Neutrophil (primary cell): ENCODE data around the gene NEAT1.

Source experiments
- H3K27ac ChIP-seq: fragments of 200-600 bp; sonication (generic); 2 replicates; pipeline ENCODE4 v1.5.1; 2016; ENCODE audit warnings: mild to moderate bottlenecking, moderate library complexity
- H3K27me3 ChIP-seq: fragments of 200-600 bp; sonication (generic); 2 replicates; pipeline ENCODE4 v1.6.0; 2016; ENCODE audit warnings: mild to moderate bottlenecking
- H3K36me3 ChIP-seq: fragments of 200-600 bp; sonication (generic); 2 replicates; pipeline ENCODE4 v1.5.1; 2017
- H3K4me1 ChIP-seq, 2 experiments: fragments of 200-600 bp in 1 of 2; sonication (generic) in 1 of 2; 1 replicate in 1 of 2; 2 replicates in 1 of 2; pipeline versions ENCODE4 v1.5.1 to v1.6.1; 2013 to 2016; ENCODE audit warnings: low read depth in 1 of 2, low read length in 1 of 2, mild to moderate bottlenecking in 1 of 2, moderate library complexity in 1 of 2; ENCODE audit not compliant: control insufficient read depth in 1 of 2, insufficient read depth in 1 of 2
- H3K4me3 ChIP-seq, 2 experiments: fragments of 200-600 bp in 1 of 2; sonication (generic) in 1 of 2; 1 replicate in 1 of 2; 2 replicates in 1 of 2; pipeline ENCODE4 v1.5.1; 2013 to 2016; ENCODE audit warnings: low read depth in 1 of 2, low read length in 1 of 2, mild to moderate bottlenecking in 1 of 2, moderate library complexity in 1 of 2
- H3K9me3 ChIP-seq: fragments of 200-600 bp; sonication (generic); 2 replicates; pipeline ENCODE4 v1.5.1; 2016
- TF ChIP-seq, protein P1 (sequence below): fragments of 200-600 bp; sonication (generic); IDR thresholded peaks from 2 replicates; pipeline ENCODE4 v1.5.1; 2016; ENCODE audit warnings: antibody characterized with exemption

The NEAT1 gene

DNA sequence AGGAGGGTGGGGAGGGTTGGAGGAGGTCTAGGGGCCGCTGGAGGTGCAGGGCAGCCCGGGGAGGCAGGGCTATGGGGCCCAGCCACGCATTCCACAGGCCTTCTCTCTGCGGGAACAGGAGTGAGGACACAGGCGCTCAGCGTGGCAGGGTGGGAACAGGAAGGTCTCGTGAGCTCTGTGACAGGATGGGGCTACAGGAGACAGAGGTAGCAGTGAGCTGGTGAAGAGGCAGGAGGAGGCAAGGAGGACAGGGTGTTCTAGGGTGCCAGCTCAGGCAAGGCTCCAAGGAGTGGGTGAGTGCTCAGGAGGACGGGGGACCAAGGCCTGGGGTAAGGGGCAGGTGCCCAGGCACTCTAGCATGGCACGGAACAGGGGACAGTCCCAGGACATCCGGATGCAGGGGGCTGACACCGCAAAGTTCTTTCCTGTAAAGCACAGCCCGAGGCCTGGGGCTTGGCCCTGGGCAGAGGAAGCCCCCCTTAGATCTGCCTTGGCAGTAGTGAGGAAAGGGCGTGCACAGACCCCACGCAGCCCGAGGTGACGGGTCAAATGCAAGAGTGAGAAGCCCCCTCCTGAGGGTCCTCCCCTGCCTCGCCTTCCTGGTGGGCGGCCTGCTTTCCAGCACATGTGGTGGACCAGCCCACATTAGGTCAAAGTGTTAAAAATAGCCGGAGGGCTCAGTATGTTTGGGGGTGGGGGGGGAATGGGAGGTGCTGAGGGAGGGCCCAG lies 4.7 kb upstream of the NEAT1 start:
- H3K4me1 ChIP-seq: peaks cover 38 to 63% of the 10 kb centered on the region in 2 experiments
- no peaks in the 10 kb centered on the region for H3K27me3 ChIP-seq
- H3K27ac ChIP-seq: peak overlapping the region; percentile 97
- TF ChIP-seq, protein P1, sequence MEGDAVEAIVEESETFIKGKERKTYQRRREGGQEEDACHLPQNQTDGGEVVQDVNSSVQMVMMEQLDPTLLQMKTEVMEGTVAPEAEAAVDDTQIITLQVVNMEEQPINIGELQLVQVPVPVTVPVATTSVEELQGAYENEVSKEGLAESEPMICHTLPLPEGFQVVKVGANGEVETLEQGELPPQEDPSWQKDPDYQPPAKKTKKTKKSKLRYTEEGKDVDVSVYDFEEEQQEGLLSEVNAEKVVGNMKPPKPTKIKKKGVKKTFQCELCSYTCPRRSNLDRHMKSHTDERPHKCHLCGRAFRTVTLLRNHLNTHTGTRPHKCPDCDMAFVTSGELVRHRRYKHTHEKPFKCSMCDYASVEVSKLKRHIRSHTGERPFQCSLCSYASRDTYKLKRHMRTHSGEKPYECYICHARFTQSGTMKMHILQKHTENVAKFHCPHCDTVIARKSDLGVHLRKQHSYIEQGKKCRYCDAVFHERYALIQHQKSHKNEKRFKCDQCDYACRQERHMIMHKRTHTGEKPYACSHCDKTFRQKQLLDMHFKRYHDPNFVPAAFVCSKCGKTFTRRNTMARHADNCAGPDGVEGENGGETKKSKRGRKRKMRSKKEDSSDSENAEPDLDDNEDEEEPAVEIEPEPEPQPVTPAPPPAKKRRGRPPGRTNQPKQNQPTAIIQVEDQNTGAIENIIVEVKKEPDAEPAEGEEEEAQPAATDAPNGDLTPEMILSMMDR: no peak
- H3K4me3 ChIP-seq: peak overlapping the region; percentile 93 to 95
- H3K36me3 ChIP-seq: peaks cover 16% of the 10 kb centered on the region
- H3K9me3 ChIP-seq: no peaks in the 10 kb centered on the region

DNA sequence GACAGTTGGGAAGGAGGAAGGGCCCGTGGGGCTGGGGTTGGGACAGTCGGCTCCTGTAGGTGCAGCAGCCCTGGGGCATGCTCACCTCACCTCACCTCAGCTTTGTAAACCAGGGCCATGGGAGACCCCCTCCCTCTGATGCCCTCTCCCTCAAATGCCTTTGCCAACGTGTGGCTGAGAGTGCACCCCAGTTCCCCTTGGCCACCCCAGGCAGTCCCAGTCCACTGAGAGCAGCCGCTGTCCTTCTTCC lies 4.2 kb upstream of the NEAT1 start:
- Histone ChIP-seq H3K27ac (peak overlapping the region; percentile 97), H3K4me3 (peak overlapping the region; percentile 93 to 95), H3K4me1 (peaks cover 38 to 63% of the 10 kb centered on the region in 2 experiments), H3K27me3 (no peaks in the 10 kb centered on the region), H3K36me3 (peaks cover 11% of the 10 kb centered on the region), H3K9me3 (no peaks in the 10 kb centered on the region)
- TF ChIP-seq, protein P1: no peak

DNA sequence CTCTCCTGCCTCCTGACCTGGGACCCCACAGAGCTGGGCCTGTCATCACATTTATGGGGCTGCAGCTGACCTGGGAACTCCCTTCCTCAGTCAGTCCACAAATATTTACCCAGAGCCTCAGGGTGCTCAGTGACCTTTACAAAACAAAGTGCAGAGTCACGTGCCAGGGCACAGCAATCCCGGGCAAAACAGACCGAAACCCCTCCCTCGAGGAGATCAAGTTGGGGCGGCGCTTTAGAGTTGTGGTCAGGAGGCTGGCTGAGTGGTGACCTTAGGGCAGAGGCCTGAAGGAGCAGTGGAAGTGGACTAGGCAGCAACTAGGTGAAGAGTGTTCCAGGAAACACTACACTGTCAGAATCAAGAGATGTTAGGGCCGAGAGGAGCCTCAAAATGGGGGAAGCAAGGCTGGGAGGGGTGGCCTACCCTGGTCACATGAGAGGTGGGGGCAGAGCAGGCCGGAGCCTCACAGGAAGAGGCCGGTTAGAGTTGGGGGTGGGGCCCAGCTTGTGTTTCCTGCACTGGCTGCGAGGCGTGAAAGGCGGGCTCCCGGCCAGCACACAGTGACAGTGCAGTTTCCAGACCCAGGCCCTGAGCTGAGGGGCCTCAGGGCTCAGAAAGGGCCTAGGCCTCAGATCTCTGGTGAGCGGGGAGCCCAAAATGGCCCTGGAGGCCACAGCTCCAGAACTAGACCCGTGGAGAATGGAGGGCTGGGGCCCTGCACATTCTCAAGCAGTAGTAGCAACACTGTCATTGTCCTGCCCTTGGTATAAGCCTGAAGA lies 3.7 kb upstream of the NEAT1 start:
- Histone ChIP-seq H3K36me3 (peaks cover 11% of the 10 kb centered on the region), H3K4me1 (peaks cover 38 to 63% of the 10 kb centered on the region in 2 experiments), H3K27me3 (no peaks in the 10 kb centered on the region), H3K9me3 (no peaks in the 10 kb centered on the region), H3K27ac (peak overlapping the region; percentile 97), H3K4me3 (peak overlapping the region; percentile 93 to 95)
- TF ChIP-seq, protein P1: peak; percentile 36

DNA sequence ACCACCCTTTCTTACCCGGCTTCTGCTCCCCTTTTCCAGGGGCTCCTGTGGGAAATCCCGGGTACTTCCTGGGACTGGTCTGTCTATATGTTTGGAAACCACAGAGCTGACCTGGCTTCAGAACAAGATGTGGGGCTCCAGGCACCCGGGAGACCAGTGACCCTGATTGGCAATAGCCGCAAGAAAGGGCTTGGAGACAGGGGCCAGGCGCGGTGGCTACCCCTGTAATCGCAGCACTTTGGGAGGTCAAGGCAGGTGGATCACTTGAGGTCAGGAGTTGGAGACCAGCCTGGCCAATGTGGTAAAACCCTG lies 3.2 kb upstream of the NEAT1 start:
- peaks cover 38 to 63% of the 10 kb centered on the region in 2 experiments for H3K4me1 ChIP-seq
- TF ChIP-seq, protein P1: no peak

DNA sequence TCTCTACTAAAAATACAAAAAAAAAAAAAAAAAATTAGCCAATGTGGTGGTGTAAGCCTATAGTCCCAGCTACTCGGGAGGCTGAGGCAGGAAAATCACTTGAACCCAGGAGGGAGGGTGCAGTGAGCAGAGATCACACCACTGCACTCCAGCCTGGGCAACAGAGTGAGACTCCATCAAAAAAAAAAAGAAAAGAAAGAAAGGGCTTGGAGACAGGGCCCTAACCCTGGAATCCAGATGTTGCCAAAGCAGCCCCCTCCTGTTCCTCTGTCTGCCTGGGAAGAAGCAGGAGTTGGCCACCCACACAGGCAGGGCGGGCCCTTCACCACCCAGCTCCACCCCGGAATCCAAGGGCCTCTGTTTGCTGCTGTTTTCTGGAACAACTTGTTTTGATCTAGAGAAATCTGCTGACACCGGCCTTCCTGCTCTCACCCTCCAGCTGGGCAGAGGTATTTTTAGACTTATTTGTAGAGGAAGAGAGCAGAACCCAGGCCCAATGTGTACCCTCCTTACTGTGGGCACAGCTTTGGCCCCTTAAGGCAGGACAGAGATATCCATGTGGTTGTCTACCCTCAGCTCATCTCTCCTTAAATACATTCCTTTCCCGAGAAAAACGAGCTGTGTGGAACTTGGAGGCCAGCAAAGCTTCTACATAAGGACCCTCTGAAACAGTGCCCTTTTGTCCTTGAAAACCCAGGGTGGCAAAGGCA lies 2.7 kb upstream of the NEAT1 start:
- Histone ChIP-seq H3K36me3 (peaks cover 13% of the 10 kb centered on the region), H3K27me3 (no peaks in the 10 kb centered on the region), H3K4me3 (peak overlapping the region; percentile 93 to 95), H3K4me1 (peaks cover 38 to 63% of the 10 kb centered on the region in 2 experiments), H3K9me3 (no peaks in the 10 kb centered on the region), H3K27ac (peak overlapping the region; percentile 97)
- TF ChIP-seq, protein P1: peak; percentile 25

More for the DNA sequence above, 3.2 kb upstream of the NEAT1 start:
- H3K4me3 ChIP-seq: peak overlapping the region; percentile 93 to 95
- no peaks in the 10 kb centered on the region for H3K27me3 ChIP-seq
- H3K27ac ChIP-seq: peak overlapping the region; percentile 97
- no peaks in the 10 kb centered on the region for H3K9me3 ChIP-seq
- peaks cover 13% of the 10 kb centered on the region for H3K36me3 ChIP-seq
